K562 (cell line): ENCODE measurements around the gene SH3BP5L. TPM values are rescaled to one million over a fixed set of nuclear protein-coding genes. Genes with fewer than 3 reads are reported as not detected.

Experiments used
- EP400 ChIP-seq: fragments of 450-650 bp; IDR thresholded peaks from 2 replicates; pipeline ENCODE4 v1.6.1; 2017; ENCODE audit warnings: antibody characterized with exemption, mild to moderate bottlenecking, moderate library complexity
- GABPB2 ChIP-seq: fragments of 250-450 bp; sonication (Bioruptor Pico); conservative IDR thresholded peaks from 2 replicates; pipeline ENCODE4 v1.5.1; 2021; ENCODE audit warnings: mild to moderate bottlenecking
- HCFC1 ChIP-seq: IDR thresholded peaks from 2 replicates; pipeline ENCODE4 v1.6.1; 2012; ENCODE audit warnings: low read depth, low read length, improper control_type of control experiment
- HMGN3 ChIP-seq: IDR thresholded peaks from 2 replicates; pipeline ENCODE4 v1.6.1; 2011; ENCODE audit warnings: borderline replicate concordance, low read depth, mild to moderate bottlenecking, mixed read lengths, low read length; ENCODE audit not compliant: insufficient read length; ENCODE audit errors: extremely low read depth
- PTBP1 ChIP-seq: fragments of 200-400 bp; formaldehyde crosslinking; IDR thresholded peaks from 2 replicates; pipeline ENCODE4 v1.6.1; 2017; ENCODE audit warnings: low read depth, low read length
- RB1 ChIP-seq: fragments of 450-650 bp; IDR thresholded peaks from 2 replicates; pipeline ENCODE4 v1.6.1; 2017; ENCODE audit warnings: low read depth, mild to moderate bottlenecking
- RCOR1 ChIP-seq, 2 experiments: IDR thresholded peaks; 2 replicates each; pipeline ENCODE4 v1.6.1; 2012; ENCODE audit warnings: low read depth in 2 of 2, low read length in 2 of 2, borderline replicate concordance in 1 of 2, improper control_type of control experiment in 1 of 2
- SRSF7 ChIP-seq: fragments of 200-400 bp; formaldehyde crosslinking; optimal IDR thresholded peaks from 2 replicates; pipeline ENCODE3; 2017; ENCODE audit warnings: mild to moderate bottlenecking, low read depth, low read length
- STAG1 ChIP-seq: sonication (generic); formaldehyde crosslinking; IDR thresholded peaks from 2 replicates; pipeline ENCODE4 v1.5.0; 2020; ENCODE audit warnings: missing genetic modification reagents, borderline replicate concordance
- TCF7L2 ChIP-seq: fragments of 150-350 bp; IDR thresholded peaks from 2 replicates; pipeline ENCODE4 v1.6.1; 2016; ENCODE audit warnings: low read depth, mild to moderate bottlenecking, low read length, moderate library complexity
- THRAP3 ChIP-seq: fragments of 450-650 bp; IDR thresholded peaks from 2 replicates; pipeline ENCODE4 v1.6.1; 2016; ENCODE audit warnings: mild to moderate bottlenecking, inconsistent platforms, borderline replicate concordance
- ZFX ChIP-seq: sonication (generic); formaldehyde crosslinking; IDR thresholded peaks from 2 replicates; pipeline ENCODE4 v1.8.0; 2022; ENCODE audit warnings: mild to moderate bottlenecking, missing genetic modification reagents, moderate library complexity
- ZNF644 ChIP-seq: fragments of 200-800 bp; sonication (Bioruptor generic); IDR thresholded peaks from 2 replicates; pipeline ENCODE4 v1.6.1; 2016; ENCODE audit warnings: low read depth, missing genetic modification characterization, missing compliant biosample characterization
- ZNF75A ChIP-seq: fragments of 450-650 bp; formaldehyde crosslinking; IDR thresholded peaks from 2 replicates; pipeline ENCODE4 v1.4.0; 2020; ENCODE audit warnings: mild to moderate bottlenecking
- polyA plus RNA-seq, 8 experiments: library from polyadenylated mRNA; depleted of rRNA in 4 of 8; stranded (reverse) in 5 of 8; unstranded in 3 of 8; fragments of >200 nt; fragmentation: Nextera tagmentation in 2 of 8; fragmentation: Illumina TruSeq in 1 of 8; extraction: Ambion mirVana in 2 of 8; extraction: Trizol in 1 of 8; gene quantifications; 2 replicates each; pipeline versions ENCODE4 v1.2.1 to v1.2.3, GENCODE V29; 2011 to 2014; ENCODE audit warnings: inconsistent platforms in 1 of 8, missing spikeins in 1 of 8
- total RNA-seq, 7 experiments: library from RNA; depleted of rRNA in 6 of 7; stranded (reverse); fragments of >200 nt in 6 of 7; fragmentation: Illumina TruSeq in 2 of 7; extraction: Trizol in 2 of 7; gene quantifications; 2 replicates each; pipeline versions ENCODE4 v1.2.1 to v1.2.3, GENCODE V29; 2011 to 2021; ENCODE audit warnings: low replicate concordance in 1 of 7
- TF ChIP-seq, protein P1 (sequence below), 2 experiments: fragments of 450-650 bp in 1 of 2; sonication (generic) in 1 of 2; formaldehyde crosslinking; conservative IDR thresholded peaks; 2 replicates each; pipeline versions ENCODE4 v1.4.0 to v1.8.1; 2020 to 2022; ENCODE audit warnings: mild to moderate bottlenecking in 1 of 2, missing genetic modification reagents in 1 of 2
- TF ChIP-seq, protein P2 (sequence below): sonication (generic); formaldehyde crosslinking; IDR thresholded peaks from 2 replicates; pipeline ENCODE4 v1.8.1; 2023; ENCODE audit warnings: mild to moderate bottlenecking, missing genetic modification reagents
- TF ChIP-seq, protein P3 (sequence below): fragments of 150-350 bp; conservative IDR thresholded peaks from 2 replicates; pipeline ENCODE4 v1.6.1; 2014; ENCODE audit warnings: low read length
- TF ChIP-seq, protein P4 (sequence below): fragments of 250-450 bp; sonication (Bioruptor Pico); IDR thresholded peaks from 2 replicates; pipeline ENCODE4 v1.5.0; 2020; ENCODE audit warnings: mild to moderate bottlenecking, borderline replicate concordance

SH3BP5L gene
- total and polyA plus RNA-seq, 9 of the 15 experiments (the other 6 are each of a cell fraction or from before 2014, with no cell fraction given) = 1.9 to 26.5 (median 15.8) TPM

DNA sequence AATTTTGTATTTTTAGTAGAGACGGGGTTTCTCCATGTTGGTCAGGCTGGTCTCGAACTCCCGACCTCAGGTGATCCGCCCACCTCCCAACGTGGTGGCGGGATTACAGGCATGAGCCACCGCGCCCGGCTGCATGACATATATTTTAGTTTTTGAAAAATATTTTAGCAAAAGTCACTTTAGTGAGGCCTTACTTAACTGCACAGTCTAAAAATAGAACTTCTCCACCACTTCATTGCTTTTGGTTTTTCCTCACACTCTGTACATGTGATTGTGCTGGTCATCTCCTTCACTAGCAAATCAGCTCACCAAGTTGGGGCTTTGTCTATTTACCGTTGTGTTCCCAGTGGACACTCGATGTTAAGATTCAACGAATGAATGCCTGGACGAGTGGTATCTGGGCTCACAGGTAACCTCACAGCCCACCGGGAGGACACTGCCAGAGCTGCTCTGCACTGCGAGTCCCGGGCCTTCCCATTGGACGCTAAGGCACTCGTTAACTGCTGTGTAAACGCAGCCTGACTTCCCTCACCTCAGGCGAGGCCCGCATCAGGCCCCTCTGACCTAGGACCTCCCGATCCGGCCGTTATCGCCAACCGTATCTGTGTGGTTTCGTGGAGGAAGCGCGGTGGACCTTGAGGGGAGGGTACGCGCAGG is 47.2 kb upstream of the SH3BP5L start (continued):
- no peak for TF ChIP-seq HMGN3
- TF ChIP-seq RB1 = no peak
- TF ChIP-seq THRAP3 = no peak
- TF ChIP-seq GABPB2 = no peak
- TF ChIP-seq STAG1 (CRISPR knock-in tag) = no peak
- TF ChIP-seq, protein P1, sequence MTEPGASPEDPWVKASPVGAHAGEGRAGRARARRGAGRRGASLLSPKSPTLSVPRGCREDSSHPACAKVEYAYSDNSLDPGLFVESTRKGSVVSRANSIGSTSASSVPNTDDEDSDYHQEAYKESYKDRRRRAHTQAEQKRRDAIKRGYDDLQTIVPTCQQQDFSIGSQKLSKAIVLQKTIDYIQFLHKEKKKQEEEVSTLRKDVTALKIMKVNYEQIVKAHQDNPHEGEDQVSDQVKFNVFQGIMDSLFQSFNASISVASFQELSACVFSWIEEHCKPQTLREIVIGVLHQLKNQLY (CRISPR knock-in tag; conservative IDR thresholded peaks at IDR 0.05) = no peak
- TF ChIP-seq, protein P2, sequence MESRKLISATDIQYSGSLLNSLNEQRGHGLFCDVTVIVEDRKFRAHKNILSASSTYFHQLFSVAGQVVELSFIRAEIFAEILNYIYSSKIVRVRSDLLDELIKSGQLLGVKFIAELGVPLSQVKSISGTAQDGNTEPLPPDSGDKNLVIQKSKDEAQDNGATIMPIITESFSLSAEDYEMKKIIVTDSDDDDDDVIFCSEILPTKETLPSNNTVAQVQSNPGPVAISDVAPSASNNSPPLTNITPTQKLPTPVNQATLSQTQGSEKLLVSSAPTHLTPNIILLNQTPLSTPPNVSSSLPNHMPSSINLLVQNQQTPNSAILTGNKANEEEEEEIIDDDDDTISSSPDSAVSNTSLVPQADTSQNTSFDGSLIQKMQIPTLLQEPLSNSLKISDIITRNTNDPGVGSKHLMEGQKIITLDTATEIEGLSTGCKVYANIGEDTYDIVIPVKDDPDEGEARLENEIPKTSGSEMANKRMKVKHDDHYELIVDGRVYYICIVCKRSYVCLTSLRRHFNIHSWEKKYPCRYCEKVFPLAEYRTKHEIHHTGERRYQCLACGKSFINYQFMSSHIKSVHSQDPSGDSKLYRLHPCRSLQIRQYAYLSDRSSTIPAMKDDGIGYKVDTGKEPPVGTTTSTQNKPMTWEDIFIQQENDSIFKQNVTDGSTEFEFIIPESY = no peak
- no peak for TF ChIP-seq PTBP1
- TF ChIP-seq HCFC1 = no peak
- peak; percentile 96 for TF ChIP-seq ZFX
- TF ChIP-seq, protein P3, sequence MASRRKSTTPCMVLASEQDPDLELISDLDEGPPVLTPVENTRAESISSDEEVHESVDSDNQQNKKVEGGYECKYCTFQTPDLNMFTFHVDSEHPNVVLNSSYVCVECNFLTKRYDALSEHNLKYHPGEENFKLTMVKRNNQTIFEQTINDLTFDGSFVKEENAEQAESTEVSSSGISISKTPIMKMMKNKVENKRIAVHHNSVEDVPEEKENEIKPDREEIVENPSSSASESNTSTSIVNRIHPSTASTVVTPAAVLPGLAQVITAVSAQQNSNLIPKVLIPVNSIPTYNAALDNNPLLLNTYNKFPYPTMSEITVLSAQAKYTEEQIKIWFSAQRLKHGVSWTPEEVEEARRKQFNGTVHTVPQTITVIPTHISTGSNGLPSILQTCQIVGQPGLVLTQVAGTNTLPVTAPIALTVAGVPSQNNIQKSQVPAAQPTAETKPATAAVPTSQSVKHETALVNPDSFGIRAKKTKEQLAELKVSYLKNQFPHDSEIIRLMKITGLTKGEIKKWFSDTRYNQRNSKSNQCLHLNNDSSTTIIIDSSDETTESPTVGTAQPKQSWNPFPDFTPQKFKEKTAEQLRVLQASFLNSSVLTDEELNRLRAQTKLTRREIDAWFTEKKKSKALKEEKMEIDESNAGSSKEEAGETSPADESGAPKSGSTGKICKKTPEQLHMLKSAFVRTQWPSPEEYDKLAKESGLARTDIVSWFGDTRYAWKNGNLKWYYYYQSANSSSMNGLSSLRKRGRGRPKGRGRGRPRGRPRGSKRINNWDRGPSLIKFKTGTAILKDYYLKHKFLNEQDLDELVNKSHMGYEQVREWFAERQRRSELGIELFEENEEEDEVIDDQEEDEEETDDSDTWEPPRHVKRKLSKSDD = no peak
- no peak for TF ChIP-seq ZNF75A
- TF ChIP-seq SRSF7 = no peak
- TF ChIP-seq, protein P4, sequence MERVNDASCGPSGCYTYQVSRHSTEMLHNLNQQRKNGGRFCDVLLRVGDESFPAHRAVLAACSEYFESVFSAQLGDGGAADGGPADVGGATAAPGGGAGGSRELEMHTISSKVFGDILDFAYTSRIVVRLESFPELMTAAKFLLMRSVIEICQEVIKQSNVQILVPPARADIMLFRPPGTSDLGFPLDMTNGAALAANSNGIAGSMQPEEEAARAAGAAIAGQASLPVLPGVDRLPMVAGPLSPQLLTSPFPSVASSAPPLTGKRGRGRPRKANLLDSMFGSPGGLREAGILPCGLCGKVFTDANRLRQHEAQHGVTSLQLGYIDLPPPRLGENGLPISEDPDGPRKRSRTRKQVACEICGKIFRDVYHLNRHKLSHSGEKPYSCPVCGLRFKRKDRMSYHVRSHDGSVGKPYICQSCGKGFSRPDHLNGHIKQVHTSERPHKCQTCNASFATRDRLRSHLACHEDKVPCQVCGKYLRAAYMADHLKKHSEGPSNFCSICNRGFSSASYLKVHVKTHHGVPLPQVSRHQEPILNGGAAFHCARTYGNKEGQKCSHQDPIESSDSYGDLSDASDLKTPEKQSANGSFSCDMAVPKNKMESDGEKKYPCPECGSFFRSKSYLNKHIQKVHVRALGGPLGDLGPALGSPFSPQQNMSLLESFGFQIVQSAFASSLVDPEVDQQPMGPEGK (CRISPR knock-in tag) = no peak; the same call in 1 of the 2 replicates
- peak; percentile 41; the same call in 1 of the 2 replicates for TF ChIP-seq EP400
- TF ChIP-seq RCOR1 (IDR thresholded peaks at IDR 0.05; ENCODE audit: borderline replicate concordance in 1 of 2, low read depth in 2 of 2, low read length in 2 of 2) = peak in 1 of 2 experiments; percentile 48; a peak in 1 of 4 replicates
- TF ChIP-seq ZNF644 (tag) = no peak
- TF ChIP-seq TCF7L2 = no peak
